Esophagus squamous epithelium (tissue), 5 donors: Measurements from ENCODE around the gene POT1. TPM values are rescaled to one million over a fixed set of nuclear protein-coding genes. Genes with fewer than 3 reads are reported as not detected.

Source experiments
- DNase-seq: peaks from one replicate; lab custom pipeline; 2025; lab: John Stamatoyannopoulos, UW
- H3K27ac ChIP-seq, 4 donors: fragments of 200-600 bp; sonication (generic); one replicate each; pipeline ENCODE4 v1.5.1; 2016 to 2019; ENCODE audit warnings: mild to moderate bottlenecking in 1 of 4
- H3K27me3 ChIP-seq, 4 donors: fragments of 200-600 bp; sonication (generic); 1 replicate in 3 of 4; 2 replicates in 1 of 4; pipeline versions ENCODE4 v1.5.1 to v1.6.0; 2017 to 2021; ENCODE audit warnings: antibody characterized with exemption in 1 of 4
- H3K36me3 ChIP-seq, 3 donors: fragments of 200-600 bp; sonication (generic); one replicate each; pipeline ENCODE4 v1.5.1; 2016 to 2019
- H3K4me1 ChIP-seq, 3 donors: fragments of 200-600 bp; sonication (generic); one replicate each; pipeline ENCODE4 v1.5.1; 2017 to 2019
- H3K4me3 ChIP-seq, 4 donors: fragments of 200-600 bp; sonication (generic); 1 replicate in 3 of 4; 2 replicates in 1 of 4; pipeline ENCODE4 v1.5.1; 2016 to 2019; ENCODE audit warnings: mild to moderate bottlenecking in 2 of 4, moderate library complexity in 1 of 4
- H3K9me3 ChIP-seq, 3 donors: fragments of 200-600 bp; sonication (generic); one replicate each; pipeline ENCODE4 v1.5.1; 2016 to 2019
- CTCF ChIP-seq, 6 experiments: fragments of 450-650 bp in 4 of 6; fragments of 200-600 bp in 2 of 6; sonication (generic) in 2 of 6; IDR thresholded peaks; one replicate each; pipeline ENCODE4 v1.5.1; 2016 to 2019; ENCODE audit warnings: antibody characterized with exemption in 6 of 6, mild to moderate bottlenecking in 4 of 6, moderate library complexity in 4 of 6
- POLR2A ChIP-seq, 4 donors: fragments of 450-650 bp; IDR thresholded peaks; one replicate each; pipeline ENCODE4 v1.6.1; 2017; ENCODE audit warnings: antibody characterized with exemption in 4 of 4, mild to moderate bottlenecking in 4 of 4, moderate library complexity in 3 of 4
- WGBS, 2 donors: methylation state at CpG; one replicate each; pipeline ENCODE4 v1.1.5; 2018; 5-methylcytosine and 5-hydroxymethylcytosine counted together
- intact Hi-C: fragments of 100-400 bp; cut with DNase I; formaldehyde crosslinking; loops from one replicate; pipeline ENCODE4 v1.15.0; 2022
- total RNA-seq, 4 donors: library from RNA; depleted of rRNA; stranded (reverse); fragments of >200 nt; gene quantifications; one replicate each; pipeline ENCODE4 v1.1.0, GENCODE V29; 2016
- donor health status: DM: yes; HTN: yes; CAD: no.

The POT1 gene
- total RNA-seq, 4 donors from 2014 or later = 11.4 to 21.6 (median 13.4) TPM

- TF ChIP-seq CTCF (IDR thresholded peaks at IDR 0.05) = no peak
- TF ChIP-seq POLR2A (IDR thresholded peaks at IDR 0.05) = no peak
- DNase-seq = no peak
- Histone ChIP-seq H3K27ac (no peak overlapping the region), H3K4me1 (no peaks in the 10 kb centered on the region), H3K36me3 (no peaks in the 10 kb centered on the region), H3K9me3 (peaks cover 0 to 7% (median 0%) of the 10 kb centered on the region in 3 donors), H3K4me3 (no peak overlapping the region), H3K27me3 (no peaks in the 10 kb centered on the region)
- intact Hi-C loops = no loop called here
- WGBS, 2 donors = 47 to 82% methylated on average over 1 of the region's 1 CpG
Measured at GRCh38 chr7:124956160-124956559, 26.5 kb upstream of the POT1 start.

GRCh38 chr7:124954790-124955189 lies 25.2 kb upstream of the POT1 start:
- Histone ChIP-seq H3K27ac (no peak overlapping the region), H3K9me3 (peaks cover 0 to 7% (median 0%) of the 10 kb centered on the region in 3 donors), H3K36me3 (no peaks in the 10 kb centered on the region), H3K4me3 (no peak overlapping the region), H3K27me3 (no peaks in the 10 kb centered on the region), H3K4me1 (no peaks in the 10 kb centered on the region)
- no peak for DNase-seq
- TF ChIP-seq CTCF (IDR thresholded peaks at IDR 0.05) (no peak), POLR2A (IDR thresholded peaks at IDR 0.05) (no peak)
- intact Hi-C loops = no loop called here

GRCh38 chr7:124945680-124946079 lies 16.1 kb upstream of the POT1 start:
- H3K36me3 ChIP-seq = no peaks in the 10 kb centered on the region
- H3K4me1 ChIP-seq = no peaks in the 10 kb centered on the region
- no peak overlapping the region for H3K27ac ChIP-seq
- no peaks in the 10 kb centered on the region for H3K27me3 ChIP-seq
- TF ChIP-seq CTCF (IDR thresholded peaks at IDR 0.05) = no peak
- TF ChIP-seq POLR2A (IDR thresholded peaks at IDR 0.05) = no peak
- DNase-seq = no peak
- intact Hi-C loops = no loop called here
- H3K4me3 ChIP-seq = no peak overlapping the region
- 98% methylated on average over 3 of the region's 3 CpGs for WGBS, 2 donors
- no peaks in the 10 kb centered on the region for H3K9me3 ChIP-seq

GRCh38 chr7:124943472-124943871 lies 13.8 kb upstream of the POT1 start:
- Histone ChIP-seq H3K9me3 (no peaks in the 10 kb centered on the region), H3K4me1 (no peaks in the 10 kb centered on the region), H3K27ac (no peak overlapping the region), H3K27me3 (no peaks in the 10 kb centered on the region), H3K4me3 (no peak overlapping the region), H3K36me3 (no peaks in the 10 kb centered on the region)
- DNase-seq = no peak
- WGBS, 2 donors = 80% methylated on average over 2 of the region's 2 CpGs
- TF ChIP-seq CTCF (IDR thresholded peaks at IDR 0.05) (no peak), POLR2A (IDR thresholded peaks at IDR 0.05) (no peak)
- intact Hi-C loops = no loop called here

GRCh38 chr7:124942399-124942798 lies 12.8 kb upstream of the POT1 start:
- Histone ChIP-seq H3K4me3 (no peak overlapping the region), H3K27me3 (no peaks in the 10 kb centered on the region), H3K9me3 (no peaks in the 10 kb centered on the region), H3K27ac (no peak overlapping the region), H3K36me3 (no peaks in the 10 kb centered on the region), H3K4me1 (no peaks in the 10 kb centered on the region)
- no peak for DNase-seq
- intact Hi-C loops = no loop called here
- 69 to 80% methylated on average over 1 to 4 of the region's 4 CpGs for WGBS, 2 donors
- TF ChIP-seq CTCF (IDR thresholded peaks at IDR 0.05) (no peak), POLR2A (IDR thresholded peaks at IDR 0.05) (no peak)
